Measurements from ENCODE around the gene OR5H6.

GRCh38 chr3:98269846-98270245 lies 5.8 kb downstream of the OR5H6 start:
- TF ChIP-seq, protein P1, sequence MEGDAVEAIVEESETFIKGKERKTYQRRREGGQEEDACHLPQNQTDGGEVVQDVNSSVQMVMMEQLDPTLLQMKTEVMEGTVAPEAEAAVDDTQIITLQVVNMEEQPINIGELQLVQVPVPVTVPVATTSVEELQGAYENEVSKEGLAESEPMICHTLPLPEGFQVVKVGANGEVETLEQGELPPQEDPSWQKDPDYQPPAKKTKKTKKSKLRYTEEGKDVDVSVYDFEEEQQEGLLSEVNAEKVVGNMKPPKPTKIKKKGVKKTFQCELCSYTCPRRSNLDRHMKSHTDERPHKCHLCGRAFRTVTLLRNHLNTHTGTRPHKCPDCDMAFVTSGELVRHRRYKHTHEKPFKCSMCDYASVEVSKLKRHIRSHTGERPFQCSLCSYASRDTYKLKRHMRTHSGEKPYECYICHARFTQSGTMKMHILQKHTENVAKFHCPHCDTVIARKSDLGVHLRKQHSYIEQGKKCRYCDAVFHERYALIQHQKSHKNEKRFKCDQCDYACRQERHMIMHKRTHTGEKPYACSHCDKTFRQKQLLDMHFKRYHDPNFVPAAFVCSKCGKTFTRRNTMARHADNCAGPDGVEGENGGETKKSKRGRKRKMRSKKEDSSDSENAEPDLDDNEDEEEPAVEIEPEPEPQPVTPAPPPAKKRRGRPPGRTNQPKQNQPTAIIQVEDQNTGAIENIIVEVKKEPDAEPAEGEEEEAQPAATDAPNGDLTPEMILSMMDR (IDR thresholded peaks at IDR 0.05; ENCODE audit: low read length) = no peak
- no peak for TF ChIP-seq EZH2 (optimal IDR thresholded peaks at IDR 0.05; ENCODE audit: low read depth, low read length)
- TF ChIP-seq EZH2phosphoT487 (IDR thresholded peaks at IDR 0.05; ENCODE audit: low read length) = no peak
